ENCODE measurements around the gene DEFB128. TPM values are rescaled to one million over a fixed set of nuclear protein-coding genes. Genes with fewer than 3 reads are reported as not detected.

Gene DEFB128
- total RNA-seq, 1 donor from 2014 or later: not detected

DNA sequence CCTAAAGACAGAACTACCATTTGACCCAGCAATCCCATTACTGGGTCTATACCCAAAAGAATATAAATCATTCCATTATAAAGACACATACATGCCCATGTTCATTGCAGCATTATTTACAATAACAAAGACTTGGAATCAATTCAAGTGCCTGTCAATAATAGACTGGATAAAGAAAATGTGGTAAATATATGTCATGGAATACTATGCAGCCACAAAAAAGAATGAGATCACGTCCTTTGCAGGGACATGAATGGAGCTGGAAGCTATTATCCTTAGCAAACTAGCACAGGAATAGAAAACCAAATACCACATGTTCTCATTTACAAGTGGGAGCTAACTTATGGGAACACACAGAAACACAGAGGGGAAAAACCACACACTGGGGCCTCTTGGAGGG lies 8.7 kb upstream of the DEFB128 start:
- no peaks in the 10 kb centered on the region for H4K20me1 ChIP-seq (ENCODE audit: insufficient read depth, low read length)
- TF ChIP-seq, protein P1, sequence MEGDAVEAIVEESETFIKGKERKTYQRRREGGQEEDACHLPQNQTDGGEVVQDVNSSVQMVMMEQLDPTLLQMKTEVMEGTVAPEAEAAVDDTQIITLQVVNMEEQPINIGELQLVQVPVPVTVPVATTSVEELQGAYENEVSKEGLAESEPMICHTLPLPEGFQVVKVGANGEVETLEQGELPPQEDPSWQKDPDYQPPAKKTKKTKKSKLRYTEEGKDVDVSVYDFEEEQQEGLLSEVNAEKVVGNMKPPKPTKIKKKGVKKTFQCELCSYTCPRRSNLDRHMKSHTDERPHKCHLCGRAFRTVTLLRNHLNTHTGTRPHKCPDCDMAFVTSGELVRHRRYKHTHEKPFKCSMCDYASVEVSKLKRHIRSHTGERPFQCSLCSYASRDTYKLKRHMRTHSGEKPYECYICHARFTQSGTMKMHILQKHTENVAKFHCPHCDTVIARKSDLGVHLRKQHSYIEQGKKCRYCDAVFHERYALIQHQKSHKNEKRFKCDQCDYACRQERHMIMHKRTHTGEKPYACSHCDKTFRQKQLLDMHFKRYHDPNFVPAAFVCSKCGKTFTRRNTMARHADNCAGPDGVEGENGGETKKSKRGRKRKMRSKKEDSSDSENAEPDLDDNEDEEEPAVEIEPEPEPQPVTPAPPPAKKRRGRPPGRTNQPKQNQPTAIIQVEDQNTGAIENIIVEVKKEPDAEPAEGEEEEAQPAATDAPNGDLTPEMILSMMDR (IDR thresholded peaks at IDR 0.05; ENCODE audit: insufficient read depth, low read depth, low read length): no peak
- TF ChIP-seq EZH2 (IDR thresholded peaks at IDR 0.05; ENCODE audit: insufficient read depth, low read length): no peak
- H3K9me3 Mint-ChIP-seq (ENCODE audit: unreplicated experiment): peaks cover 6% of the 10 kb centered on the region
- H3K27ac Mint-ChIP-seq (ENCODE audit: unreplicated experiment): no peak overlapping the region
- no peak for FAIRE-seq
- H3K4me3 ChIP-seq (ENCODE audit: insufficient read depth, low read depth, low read length): no peak overlapping the region
- H3K9ac ChIP-seq (ENCODE audit: low read length): no peak overlapping the region
- no peaks in the 10 kb centered on the region for H3K4me1 Mint-ChIP-seq (ENCODE audit: low read depth, unreplicated experiment)
- H3K9me3 ChIP-seq (ENCODE audit: insufficient read depth, low read depth, low read length): no peaks in the 10 kb centered on the region
- peaks cover 37% of the 10 kb centered on the region for H3K27me3 Mint-ChIP-seq (ENCODE audit: low read depth, unreplicated experiment)
- H2AFZ ChIP-seq (ENCODE audit: low read depth, low read length): no peak overlapping the region
- no peak overlapping the region for H3K4me2 ChIP-seq (ENCODE audit: low read length)
- no peaks in the 10 kb centered on the region for H3K4me1 ChIP-seq (ENCODE audit: insufficient read depth, low read length)
- no peak for DNase-seq (ENCODE audit: low read depth)
- H3K4me3 Mint-ChIP-seq (ENCODE audit: unreplicated experiment): no peak overlapping the region
- no peaks in the 10 kb centered on the region for H3K36me3 ChIP-seq (ENCODE audit: insufficient read depth, low read length)
- H3K27me3 ChIP-seq (ENCODE audit: insufficient read depth, low read length): no peaks in the 10 kb centered on the region
- H3K36me3 Mint-ChIP-seq (ENCODE audit: low read depth, unreplicated experiment): no peaks in the 10 kb centered on the region
- no peak overlapping the region for H3K27ac ChIP-seq (ENCODE audit: low read depth, low read length)
- H3K79me2 ChIP-seq (ENCODE audit: insufficient read depth, low read length): no peaks in the 10 kb centered on the region

DNA sequence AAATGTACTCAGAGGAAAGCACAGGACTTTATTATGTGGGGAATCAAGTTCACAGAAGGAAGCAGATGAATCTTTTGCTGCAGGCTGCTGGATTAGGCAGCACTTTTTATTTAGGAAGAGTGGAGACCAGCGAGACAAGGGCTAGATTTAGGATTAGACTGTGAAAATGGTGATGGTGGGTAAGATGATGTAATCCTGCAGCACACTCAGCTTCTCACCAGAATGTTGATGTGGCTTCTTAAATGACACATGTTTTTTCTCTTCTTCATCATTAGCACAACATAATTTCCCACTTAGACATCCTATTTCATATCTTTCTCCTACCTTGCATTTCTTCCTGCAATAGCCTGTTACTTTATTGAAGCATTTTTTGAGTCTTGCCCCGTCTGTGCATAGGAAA lies 1.8 kb downstream of the DEFB128 start:
- H3K4me3 Mint-ChIP-seq (ENCODE audit: unreplicated experiment): no peak overlapping the region
- FAIRE-seq (no peak), DNase-seq (ENCODE audit: low read depth) (no peak)
- Histone ChIP-seq H3K9ac (ENCODE audit: low read length) (no peak overlapping the region), H3K4me1 (ENCODE audit: insufficient read depth, low read length) (no peaks in the 10 kb centered on the region), H3K27ac (ENCODE audit: low read depth, low read length) (no peak overlapping the region), H3K36me3 (ENCODE audit: insufficient read depth, low read length) (no peaks in the 10 kb centered on the region), H3K79me2 (ENCODE audit: insufficient read depth, low read length) (no peaks in the 10 kb centered on the region), H3K4me2 (ENCODE audit: low read length) (no peak overlapping the region), H3K27me3 (ENCODE audit: insufficient read depth, low read length) (no peaks in the 10 kb centered on the region), H3K4me3 (ENCODE audit: insufficient read depth, low read depth, low read length) (no peak overlapping the region), H3K9me3 (ENCODE audit: insufficient read depth, low read depth, low read length) (no peaks in the 10 kb centered on the region), H2AFZ (ENCODE audit: low read depth, low read length) (no peak overlapping the region), H4K20me1 (ENCODE audit: insufficient read depth, low read length) (no peaks in the 10 kb centered on the region)
- peaks cover 21% of the 10 kb centered on the region for H3K27me3 Mint-ChIP-seq (ENCODE audit: low read depth, unreplicated experiment)
- peaks cover 19% of the 10 kb centered on the region for H3K9me3 Mint-ChIP-seq (ENCODE audit: unreplicated experiment)
- H3K4me1 Mint-ChIP-seq (ENCODE audit: low read depth, unreplicated experiment): no peaks in the 10 kb centered on the region
- H3K27ac Mint-ChIP-seq (ENCODE audit: unreplicated experiment): no peak overlapping the region
- no peaks in the 10 kb centered on the region for H3K36me3 Mint-ChIP-seq (ENCODE audit: low read depth, unreplicated experiment)
- TF ChIP-seq, protein P1 (IDR thresholded peaks at IDR 0.05; ENCODE audit: insufficient read depth, low read depth, low read length): no peak
- no peak for TF ChIP-seq EZH2 (IDR thresholded peaks at IDR 0.05; ENCODE audit: insufficient read depth, low read length)

DNA sequence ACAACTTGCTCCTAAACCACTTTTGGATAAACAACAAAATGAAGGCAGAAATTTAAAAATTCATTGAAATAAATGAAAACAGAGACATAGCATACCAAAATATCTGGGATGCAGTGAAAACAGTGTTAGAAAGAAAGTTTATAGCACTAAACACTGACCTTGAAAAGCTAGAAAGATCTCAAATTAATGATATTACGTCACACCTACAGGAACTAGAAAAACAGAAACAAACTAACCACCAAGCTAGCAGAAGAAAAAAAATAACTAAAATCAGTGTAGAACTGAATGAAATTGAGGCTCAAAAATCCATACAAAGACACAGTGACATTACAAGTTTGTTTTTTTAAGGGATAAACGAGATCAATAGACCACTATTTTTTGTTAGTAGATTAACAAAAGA lies 5.2 kb downstream of the DEFB128 start:
- H3K4me2 ChIP-seq (ENCODE audit: low read length): no peak overlapping the region
- H3K9ac ChIP-seq (ENCODE audit: low read length): no peak overlapping the region
- H4K20me1 ChIP-seq (ENCODE audit: insufficient read depth, low read length): no peaks in the 10 kb centered on the region
- H3K27me3 ChIP-seq (ENCODE audit: insufficient read depth, low read length): no peaks in the 10 kb centered on the region
- no peaks in the 10 kb centered on the region for H3K36me3 ChIP-seq (ENCODE audit: insufficient read depth, low read length)
- DNase-seq (ENCODE audit: low read depth) (no peak), FAIRE-seq (no peak)
- H3K27me3 Mint-ChIP-seq (ENCODE audit: low read depth, unreplicated experiment): peaks cover 13% of the 10 kb centered on the region
- no peak for TF ChIP-seq EZH2 (IDR thresholded peaks at IDR 0.05; ENCODE audit: insufficient read depth, low read length)
- TF ChIP-seq, protein P1 (IDR thresholded peaks at IDR 0.05; ENCODE audit: insufficient read depth, low read depth, low read length): no peak
- no peak overlapping the region for H3K4me3 Mint-ChIP-seq (ENCODE audit: unreplicated experiment)
- H3K27ac Mint-ChIP-seq (ENCODE audit: unreplicated experiment): no peak overlapping the region
- no peaks in the 10 kb centered on the region for H3K4me1 ChIP-seq (ENCODE audit: insufficient read depth, low read length)
- H2AFZ ChIP-seq (ENCODE audit: low read depth, low read length): no peak overlapping the region
- H3K27ac ChIP-seq (ENCODE audit: low read depth, low read length): no peak overlapping the region
- no peaks in the 10 kb centered on the region for H3K36me3 Mint-ChIP-seq (ENCODE audit: low read depth, unreplicated experiment)
- H3K79me2 ChIP-seq (ENCODE audit: insufficient read depth, low read length): no peaks in the 10 kb centered on the region
- H3K4me1 Mint-ChIP-seq (ENCODE audit: low read depth, unreplicated experiment): no peaks in the 10 kb centered on the region
- no peaks in the 10 kb centered on the region for H3K9me3 ChIP-seq (ENCODE audit: insufficient read depth, low read depth, low read length)
- peaks cover 12% of the 10 kb centered on the region for H3K9me3 Mint-ChIP-seq (ENCODE audit: unreplicated experiment)
- no peak overlapping the region for H3K4me3 ChIP-seq (ENCODE audit: insufficient read depth, low read depth, low read length)

Measured in astrocyte (in vitro differentiated cells and primary cell).